GM12878 (cell line): ENCODE data around the gene PAK6. TPM values are rescaled to one million over a fixed set of nuclear protein-coding genes. Genes with fewer than 3 reads are reported as not detected.

Experiments
- ATAC-seq: fragments of 200-7000 bp; cut with Tn5 transposase; 3 replicates; pipeline ENCODE4 v1.9.1; 2020; ENCODE audit warnings: mild to moderate bottlenecking, moderate library complexity
- BruUV-seq: library from RNA; stranded (reverse); fragments of 400-500 nt; replicated peaks from 2 replicates; lab custom pipeline; 2021; lab: Mats Ljungman, UMichigan
- CTCF ChIA-PET: fragments of 300-600 bp; sonication (Branson Sonifier 250); formaldehyde crosslinking; extraction: SDS; loops from one replicate; lab custom pipeline; 2021; ENCODE audit warnings: inconsistent platforms; lab: Yijun Ruan, JAX
- POLR2A ChIA-PET: fragments of 350-600 bp; formaldehyde crosslinking; extraction: SDS; loops from one replicate; lab custom pipeline; 2021; ENCODE audit warnings: inconsistent platforms; lab: Charles Lee
- RAD21 ChIA-PET: fragments of 300-600 bp; sonication (Branson Sonifier 250); formaldehyde crosslinking; loops from one replicate; lab custom pipeline; 2023; ENCODE audit warnings: antibody characterized with exemption; ENCODE audit not compliant: unreplicated experiment; lab: Charles Lee
- SMC1A ChIA-PET: fragments of 300-600 bp; sonication (Branson Sonifier 250); formaldehyde crosslinking; loops from one replicate; lab custom pipeline; 2023; ENCODE audit not compliant: unreplicated experiment, uncharacterized antibody; lab: Charles Lee
- DNase-seq: peaks from one replicate; pipeline ENCODE4 v3.0.0-alpha.2; 2011; ENCODE audit warnings: low read depth, low spot score
- FAIRE-seq: peaks from 3 replicates; lab custom pipeline; 2011; peaks lifted over from hg19 to GRCh38; lab: Jason Lieb, UNC
- H2AFZ ChIP-seq: 2 replicates; pipeline ENCODE4 v1.6.0; 2011; ENCODE audit warnings: low read depth, low read length, control low read depth; ENCODE audit not compliant: control insufficient read depth
- H3K27ac ChIP-seq: 2 replicates; pipeline ENCODE4 v1.5.1; 2011; ENCODE audit warnings: control low read depth; ENCODE audit not compliant: control insufficient read depth, insufficient read depth
- H3K27me3 ChIP-seq, 2 experiments: replicated peaks in 1 of 2; 2 replicates each; pipeline versions ENCODE4 v1.6.0 to v1.6.1; 2011; ENCODE audit warnings: low read length in 1 of 2; ENCODE audit not compliant: control insufficient read depth in 2 of 2, insufficient read depth in 2 of 2
- H3K36me3 ChIP-seq, 2 experiments: 2 replicates each; pipeline ENCODE4 v1.5.1; 2011; ENCODE audit warnings: low read length in 1 of 2; ENCODE audit not compliant: control insufficient read depth in 2 of 2, insufficient read depth in 2 of 2
- H3K4me1 ChIP-seq: 2 replicates; pipeline ENCODE4 v1.6.1; 2011; ENCODE audit warnings: mild to moderate bottlenecking, low read length, moderate library complexity, mixed read lengths; ENCODE audit not compliant: control insufficient read depth, insufficient read depth
- H3K4me2 ChIP-seq: 2 replicates; pipeline ENCODE4 v1.6.0; 2011; ENCODE audit warnings: control low read depth; ENCODE audit not compliant: control insufficient read depth, insufficient read depth
- H3K4me3 ChIP-seq: fragments of 200-600 bp; sonication (generic); 2 replicates; pipeline ENCODE4 v1.5.1; 2016
- H3K79me2 ChIP-seq: 2 replicates; pipeline ENCODE4 v1.6.0; 2011; ENCODE audit warnings: low read length; ENCODE audit not compliant: control insufficient read depth, insufficient read depth
- H3K9ac ChIP-seq: 2 replicates; pipeline ENCODE4 v1.8.0; 2011; ENCODE audit warnings: low read length, control low read depth, mixed read lengths; ENCODE audit not compliant: control insufficient read depth, insufficient read depth
- H3K9me3 ChIP-seq: replicated peaks from 3 replicates; pipeline ENCODE4 v1.5.1; 2011; ENCODE audit warnings: mild to moderate bottlenecking, low read length; ENCODE audit not compliant: control insufficient read depth, insufficient read depth
- H4K20me1 ChIP-seq: 2 replicates; pipeline ENCODE4 v1.6.0; 2011; ENCODE audit not compliant: control insufficient read depth, insufficient read depth
- HDAC6 ChIP-seq: fragments of 200-600 bp; sonication (generic); IDR thresholded peaks from one replicate; pipeline ENCODE4 v1.8.0; 2017; ENCODE audit warnings: antibody characterized with exemption; ENCODE audit not compliant: unreplicated experiment
- IKZF1 ChIP-seq: fragments of 450-650 bp; conservative IDR thresholded peaks from 2 replicates; pipeline ENCODE4 v1.6.1; 2017; ENCODE audit warnings: antibody characterized with exemption, mild to moderate bottlenecking
- PAX5 ChIP-seq: IDR thresholded peaks from 2 replicates; pipeline ENCODE4 v1.6.1; 2011; ENCODE audit warnings: low read depth, low read length, borderline replicate concordance
- TBL1XR1 ChIP-seq: IDR thresholded peaks from 2 replicates; pipeline ENCODE4 v1.6.1; 2012; ENCODE audit warnings: low read depth, low read length, improper control_type of control experiment
- whole genome bisulfite sequencing: methylation state at CpG from one replicate; pipeline ENCODE4 v1.1.6; 2016; ENCODE audit warnings: low lambda C conversion rate; ENCODE audit not compliant: insufficient replicate concordance, insufficient coverage; ENCODE audit errors: missing lambda C conversion rate; 5-methylcytosine and 5-hydroxymethylcytosine counted together
- in situ Hi-C: fragments of 300-500 bp; cut with MboI; formaldehyde crosslinking; loops from 9 replicates; pipeline ENCODE4 v1.14.3; 2018; ENCODE audit warnings: mixed read lengths
- intact Hi-C: fragments of 100-400 bp; cut with micrococcal nuclease; formaldehyde crosslinking; loops from one replicate; pipeline ENCODE4 v1.14.2; 2022; ENCODE audit not compliant: unreplicated experiment
- polyA plus RNA-seq, 11 experiments: library from polyadenylated mRNA; depleted of rRNA in 4 of 11; unstranded in 6 of 11; stranded (reverse) in 5 of 11; fragments of >200 nt; fragmentation: Nextera tagmentation in 4 of 11; fragmentation: Illumina TruSeq in 1 of 11; extraction: Ambion mirVana in 4 of 11; extraction: Trizol in 1 of 11; gene quantifications; 1 replicate in 1 of 11; 2 replicates in 10 of 11; pipeline versions ENCODE4 v1.2.1 to v1.2.3, GENCODE V29; 2011 to 2016; ENCODE audit warnings: inconsistent platforms in 2 of 11, missing spikeins in 2 of 11, low read depth in 1 of 11
- total RNA-seq, 4 experiments: library from RNA; depleted of rRNA in 3 of 4; stranded (reverse); fragments of >200 nt in 3 of 4; fragmentation: Illumina TruSeq in 1 of 4; extraction: Trizol in 1 of 4; gene quantifications; 2 replicates each; pipeline versions ENCODE4 v1.2.1 to v1.2.3, GENCODE V29; 2013 to 2021
- TF ChIP-seq, protein P1 (sequence below): fragments of 450-650 bp; IDR thresholded peaks from 2 replicates; pipeline ENCODE4 v1.6.1; 2016; ENCODE audit warnings: mild to moderate bottlenecking
- TF ChIP-seq, protein P2 (sequence below): IDR thresholded peaks from 2 replicates; pipeline ENCODE4 v1.6.1; 2011; ENCODE audit warnings: low read depth, mild to moderate bottlenecking, low read length, moderate library complexity, borderline replicate concordance; ENCODE audit errors: extremely low read depth
- TF ChIP-seq, protein P3 (sequence below): fragments of 450-650 bp; IDR thresholded peaks from 2 replicates; pipeline ENCODE4 v1.6.1; 2017; ENCODE audit warnings: mild to moderate bottlenecking, moderate library complexity
- TF ChIP-seq, protein P4 (sequence below): IDR thresholded peaks from 2 replicates; pipeline ENCODE4 v1.6.1; 2012; ENCODE audit warnings: low read depth, low read length, improper control_type of control experiment

The PAK6 gene
- total and polyA plus RNA-seq, 10 of the 15 experiments (the other 5 are each of a cell fraction or from before 2014, with no cell fraction given), result 0.07 to 0.92 (median 0.31) TPM; not detected in 2

DNA sequence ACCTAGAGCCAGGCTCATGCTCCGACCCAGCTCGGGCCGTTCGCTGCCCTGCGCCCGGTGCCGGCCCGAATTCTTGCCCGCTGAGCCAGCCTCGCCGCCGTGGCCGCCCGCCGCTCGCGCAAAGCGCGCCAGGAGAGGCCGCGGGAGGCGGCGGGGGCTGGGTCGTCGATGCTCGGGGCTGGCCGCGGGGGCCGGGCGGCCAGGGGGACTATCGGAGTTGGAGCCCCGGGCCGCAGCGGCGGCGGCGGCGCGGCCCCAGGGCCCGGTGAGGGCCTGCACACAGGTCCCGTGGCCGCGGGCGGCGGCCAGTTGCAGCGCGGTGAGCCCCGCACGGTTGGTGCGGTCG, 42.9 kb downstream of the PAK6 start:
- Histone ChIP-seq H3K9me3 (no peaks in the 10 kb centered on the region; the same call in 2 of the 3 replicates), H3K27ac (no peak overlapping the region), H4K20me1 (no peaks in the 10 kb centered on the region; the same call in 1 of the 2 replicates), H3K4me1 (peaks cover 11% of the 10 kb centered on the region), H2AFZ (0 out of 2 replicates have a peak overlapping the region, but pooled peaks have one; percentile 31), H3K27me3 (peaks cover 4 to 17% of the 10 kb centered on the region in 2 experiments), H3K36me3 (no peaks in the 10 kb centered on the region), H3K79me2 (no peaks in the 10 kb centered on the region), H3K4me2 (peak overlapping the region; percentile 90), H3K9ac (no peak overlapping the region), H3K4me3 (no peak overlapping the region; the same call in 1 of the 2 replicates)
- TF ChIP-seq, protein P1, sequence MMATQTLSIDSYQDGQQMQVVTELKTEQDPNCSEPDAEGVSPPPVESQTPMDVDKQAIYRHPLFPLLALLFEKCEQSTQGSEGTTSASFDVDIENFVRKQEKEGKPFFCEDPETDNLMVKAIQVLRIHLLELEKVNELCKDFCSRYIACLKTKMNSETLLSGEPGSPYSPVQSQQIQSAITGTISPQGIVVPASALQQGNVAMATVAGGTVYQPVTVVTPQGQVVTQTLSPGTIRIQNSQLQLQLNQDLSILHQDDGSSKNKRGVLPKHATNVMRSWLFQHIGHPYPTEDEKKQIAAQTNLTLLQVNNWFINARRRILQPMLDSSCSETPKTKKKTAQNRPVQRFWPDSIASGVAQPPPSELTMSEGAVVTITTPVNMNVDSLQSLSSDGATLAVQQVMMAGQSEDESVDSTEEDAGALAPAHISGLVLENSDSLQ, result no peak
- ChIA-PET POLR2A (no interaction called here), SMC1A (no interaction called here), CTCF (no interaction called here), RAD21 (no interaction called here)
- intact Hi-C loops, result no loop called here
- WGBS, result 20% methylated on average over 32 of the region's 51 CpGs
- no TSS peak for BruUV-seq
- in situ Hi-C loops, result no loop called here
- ATAC-seq (no peak), FAIRE-seq (no peak), DNase-seq (no peak)

DNA sequence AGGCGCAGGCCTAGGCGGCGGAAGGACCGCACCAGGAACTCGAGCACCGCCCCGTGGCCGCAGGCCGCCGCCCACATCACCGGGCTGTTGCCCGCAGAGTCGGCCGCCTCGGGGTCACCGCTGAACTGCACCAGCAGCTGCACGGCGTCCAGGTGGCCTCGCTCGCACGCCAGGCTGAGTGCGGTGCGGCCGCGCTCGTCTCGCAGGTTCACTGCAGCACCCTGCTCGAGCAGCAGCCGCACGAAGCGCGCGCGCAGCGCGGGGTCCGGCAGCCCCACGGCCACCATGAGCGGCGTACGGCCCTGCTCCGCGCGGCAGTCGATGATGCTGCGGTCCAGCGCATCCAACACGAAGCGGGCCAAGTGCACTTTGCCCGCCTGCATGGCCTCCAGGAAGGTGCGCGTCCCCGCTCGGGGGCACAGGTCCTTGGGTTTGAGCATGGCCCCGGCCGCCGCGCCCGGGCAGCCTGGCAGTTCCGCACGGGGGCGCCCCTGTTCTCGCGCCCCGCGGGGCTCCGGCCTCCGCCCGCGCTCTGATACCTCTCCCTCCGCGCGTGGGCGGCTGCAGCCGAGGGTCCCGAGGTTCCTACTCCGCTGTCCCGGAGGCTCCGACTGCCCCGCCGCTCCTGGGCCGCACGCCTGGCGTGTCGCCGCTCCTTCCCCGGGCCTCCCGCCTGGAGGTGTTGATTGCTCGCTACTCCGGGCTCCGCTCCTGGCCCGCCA, 43.4 kb downstream of the PAK6 start:
- ChIA-PET RAD21 (no interaction called here), POLR2A (no interaction called here), CTCF (interaction anchor here (1.3 to 1.4 kb wide), 2 partner anchors 25 to 27 kb away, joined by 4 read pairs; partner anchors contain the start of gene PLCB2), SMC1A (no interaction called here)
- Histone ChIP-seq H3K4me2 (peak overlapping the region; percentile 90), H3K36me3 (no peaks in the 10 kb centered on the region), H3K9ac (no peak overlapping the region), H3K27ac (no peak overlapping the region), H3K9me3 (no peaks in the 10 kb centered on the region; the same call in 2 of the 3 replicates), H4K20me1 (no peaks in the 10 kb centered on the region; the same call in 1 of the 2 replicates), H3K79me2 (no peaks in the 10 kb centered on the region), H3K27me3 (peaks cover 4 to 17% of the 10 kb centered on the region in 2 experiments), H3K4me1 (peaks cover 11% of the 10 kb centered on the region), H2AFZ (peak overlapping the region; percentile 31), H3K4me3 (peak overlapping the region; percentile 63)
- 5% methylated on average over 80 of the region's 92 CpGs for WGBS
- intact Hi-C loops (no loop called here), in situ Hi-C loops (no loop called here)
- no TSS peak for BruUV-seq
- ATAC-seq (peak; percentile 69), FAIRE-seq (no peak), DNase-seq (no peak)
- TF ChIP-seq, protein P2, sequence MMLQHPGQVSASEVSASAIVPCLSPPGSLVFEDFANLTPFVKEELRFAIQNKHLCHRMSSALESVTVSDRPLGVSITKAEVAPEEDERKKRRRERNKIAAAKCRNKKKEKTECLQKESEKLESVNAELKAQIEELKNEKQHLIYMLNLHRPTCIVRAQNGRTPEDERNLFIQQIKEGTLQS, result no peak
- TF ChIP-seq, protein P3, sequence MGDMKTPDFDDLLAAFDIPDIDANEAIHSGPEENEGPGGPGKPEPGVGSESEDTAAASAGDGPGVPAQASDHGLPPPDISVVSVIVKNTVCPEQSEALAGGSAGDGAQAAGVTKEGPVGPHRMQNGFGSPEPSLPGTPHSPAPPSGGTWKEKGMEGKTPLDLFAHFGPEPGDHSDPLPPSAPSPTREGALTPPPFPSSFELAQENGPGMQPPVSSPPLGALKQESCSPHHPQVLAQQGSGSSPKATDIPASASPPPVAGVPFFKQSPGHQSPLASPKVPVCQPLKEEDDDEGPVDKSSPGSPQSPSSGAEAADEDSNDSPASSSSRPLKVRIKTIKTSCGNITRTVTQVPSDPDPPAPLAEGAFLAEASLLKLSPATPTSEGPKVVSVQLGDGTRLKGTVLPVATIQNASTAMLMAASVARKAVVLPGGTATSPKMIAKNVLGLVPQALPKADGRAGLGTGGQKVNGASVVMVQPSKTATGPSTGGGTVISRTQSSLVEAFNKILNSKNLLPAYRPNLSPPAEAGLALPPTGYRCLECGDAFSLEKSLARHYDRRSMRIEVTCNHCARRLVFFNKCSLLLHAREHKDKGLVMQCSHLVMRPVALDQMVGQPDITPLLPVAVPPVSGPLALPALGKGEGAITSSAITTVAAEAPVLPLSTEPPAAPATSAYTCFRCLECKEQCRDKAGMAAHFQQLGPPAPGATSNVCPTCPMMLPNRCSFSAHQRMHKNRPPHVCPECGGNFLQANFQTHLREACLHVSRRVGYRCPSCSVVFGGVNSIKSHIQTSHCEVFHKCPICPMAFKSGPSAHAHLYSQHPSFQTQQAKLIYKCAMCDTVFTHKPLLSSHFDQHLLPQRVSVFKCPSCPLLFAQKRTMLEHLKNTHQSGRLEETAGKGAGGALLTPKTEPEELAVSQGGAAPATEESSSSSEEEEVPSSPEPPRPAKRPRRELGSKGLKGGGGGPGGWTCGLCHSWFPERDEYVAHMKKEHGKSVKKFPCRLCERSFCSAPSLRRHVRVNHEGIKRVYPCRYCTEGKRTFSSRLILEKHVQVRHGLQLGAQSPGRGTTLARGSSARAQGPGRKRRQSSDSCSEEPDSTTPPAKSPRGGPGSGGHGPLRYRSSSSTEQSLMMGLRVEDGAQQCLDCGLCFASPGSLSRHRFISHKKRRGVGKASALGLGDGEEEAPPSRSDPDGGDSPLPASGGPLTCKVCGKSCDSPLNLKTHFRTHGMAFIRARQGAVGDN, result no peak
- TF ChIP-seq, protein P4, sequence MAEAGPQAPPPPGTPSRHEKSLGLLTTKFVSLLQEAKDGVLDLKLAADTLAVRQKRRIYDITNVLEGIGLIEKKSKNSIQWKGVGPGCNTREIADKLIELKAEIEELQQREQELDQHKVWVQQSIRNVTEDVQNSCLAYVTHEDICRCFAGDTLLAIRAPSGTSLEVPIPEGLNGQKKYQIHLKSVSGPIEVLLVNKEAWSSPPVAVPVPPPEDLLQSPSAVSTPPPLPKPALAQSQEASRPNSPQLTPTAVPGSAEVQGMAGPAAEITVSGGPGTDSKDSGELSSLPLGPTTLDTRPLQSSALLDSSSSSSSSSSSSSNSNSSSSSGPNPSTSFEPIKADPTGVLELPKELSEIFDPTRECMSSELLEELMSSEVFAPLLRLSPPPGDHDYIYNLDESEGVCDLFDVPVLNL, result no peak
- TF ChIP-seq PAX5 (peak; percentile 21; the same call in 1 of the 2 replicates), IKZF1 (peak; percentile 43), TBL1XR1 (no peak), HDAC6 (peak; percentile 22)
